HepG2 (cell line): ENCODE measurements around the gene ZMIZ1. TPM values are rescaled to one million over a fixed set of nuclear protein-coding genes. Genes with fewer than 3 reads are reported as not detected.

Source experiments
- BRCA1 ChIP-seq: sonication (generic); formaldehyde crosslinking; IDR thresholded peaks from 2 replicates; pipeline ENCODE4 v1.4.0; 2020; ENCODE audit warnings: missing genetic modification reagents
- FOXP1 ChIP-seq, 2 experiments: fragments of 450-650 bp in 1 of 2; IDR thresholded peaks; 2 replicates each; pipeline ENCODE4 v1.6.1; 2017 to 2018; ENCODE audit warnings: antibody characterized with exemption in 1 of 2
- GATA4 ChIP-seq: sonication (generic); IDR thresholded peaks from 2 replicates; pipeline ENCODE4 v1.6.1; 2016; ENCODE audit warnings: antibody characterized with exemption, low read depth, borderline replicate concordance
- HES4 ChIP-seq: sonication (generic); formaldehyde crosslinking; IDR thresholded peaks from 2 replicates; pipeline ENCODE4 v1.9.0; 2021; ENCODE audit warnings: mild to moderate bottlenecking, missing genetic modification reagents, borderline replicate concordance
- MAFG ChIP-seq: sonication (generic); formaldehyde crosslinking; IDR thresholded peaks from 2 replicates; pipeline ENCODE4 v1.5.1; 2020; ENCODE audit warnings: mild to moderate bottlenecking, missing genetic modification reagents
- NAIF1 ChIP-seq: sonication (generic); formaldehyde crosslinking; IDR thresholded peaks from 2 replicates; pipeline ENCODE4 v1.5.0; 2020; ENCODE audit warnings: mild to moderate bottlenecking, missing genetic modification reagents, borderline replicate concordance
- NCOA2 ChIP-seq: sonication (generic); formaldehyde crosslinking; IDR thresholded peaks from 2 replicates; pipeline ENCODE4 v1.8.0; 2022; ENCODE audit warnings: inconsistent platforms
- NFE2 ChIP-seq: sonication (generic); formaldehyde crosslinking; IDR thresholded peaks from 2 replicates; pipeline ENCODE4 v1.4.0; 2020; ENCODE audit warnings: missing genetic modification reagents
- PBX3 ChIP-seq: sonication (generic); formaldehyde crosslinking; IDR thresholded peaks from 2 replicates; pipeline ENCODE4 v1.8.1; 2023; ENCODE audit warnings: missing genetic modification reagents, inconsistent platforms, borderline replicate concordance
- SP1 ChIP-seq, 2 experiments: fragments of 450-650 bp in 1 of 2; sonication (generic) in 1 of 2; formaldehyde crosslinking in 1 of 2; IDR thresholded peaks; 2 replicates each; pipeline versions ENCODE4 v1.4.0 to v1.6.1; 2016 to 2020; ENCODE audit warnings: missing genetic modification reagents in 1 of 2
- TBX2 ChIP-seq: sonication (generic); formaldehyde crosslinking; IDR thresholded peaks from 2 replicates; pipeline ENCODE4 v1.5.0; 2020; ENCODE audit warnings: missing genetic modification reagents, mild to moderate bottlenecking, borderline replicate concordance
- TRIM24 ChIP-seq: sonication (generic); formaldehyde crosslinking; IDR thresholded peaks from 2 replicates; pipeline ENCODE4 v1.8.0; 2022; ENCODE audit warnings: mild to moderate bottlenecking, missing genetic modification reagents
- XRCC5 ChIP-seq: fragments of 200-400 bp; formaldehyde crosslinking; optimal IDR thresholded peaks from 2 replicates; pipeline ENCODE3; 2017; ENCODE audit warnings: mild to moderate bottlenecking, low read length
- YY1 ChIP-seq: IDR thresholded peaks from 2 replicates; pipeline ENCODE4 v1.6.1; 2011; ENCODE audit warnings: low read length, low read depth, moderate library complexity, mild to moderate bottlenecking; ENCODE audit not compliant: insufficient read depth, insufficient replicate concordance
- ZBTB42 ChIP-seq: sonication (generic); formaldehyde crosslinking; IDR thresholded peaks from 2 replicates; pipeline ENCODE4 v1.5.0; 2020; ENCODE audit warnings: mild to moderate bottlenecking, missing genetic modification reagents
- ZNF350 ChIP-seq: sonication (generic); formaldehyde crosslinking; IDR thresholded peaks from 2 replicates; pipeline ENCODE4 v1.4.0; 2020; ENCODE audit warnings: mild to moderate bottlenecking, low read depth, missing genetic modification reagents, borderline replicate concordance
- ZNF484 ChIP-seq: sonication (generic); formaldehyde crosslinking; IDR thresholded peaks from 2 replicates; pipeline ENCODE4 v1.5.1; 2020; ENCODE audit warnings: mild to moderate bottlenecking, low read depth, missing genetic modification reagents, borderline replicate concordance
- polyA plus RNA-seq, 8 experiments: library from polyadenylated mRNA; depleted of rRNA in 3 of 8; stranded (reverse) in 7 of 8; unstranded in 1 of 8; fragments of >200 nt; fragmentation: Illumina TruSeq in 4 of 8; extraction: Trizol in 4 of 8; gene quantifications; 2 replicates each; pipeline versions ENCODE4 v1.2.1 to v1.2.3, GENCODE V29; 2011 to 2016; ENCODE audit warnings: low read depth in 4 of 8, missing spikeins in 1 of 8, mixed read lengths in 1 of 8; ENCODE audit not compliant: insufficient read depth in 1 of 8
- total RNA-seq, 5 experiments: library from RNA; depleted of rRNA; stranded (reverse); fragments of >200 nt; fragmentation: Illumina TruSeq; extraction: Trizol; gene quantifications; 2 replicates each; pipeline ENCODE4 v1.2.3, GENCODE V29; 2016; ENCODE audit warnings: low read depth in 1 of 5
- TF ChIP-seq, protein P1 (sequence below): sonication (generic); formaldehyde crosslinking; IDR thresholded peaks from 2 replicates; pipeline ENCODE4 v1.5.1; 2020; ENCODE audit warnings: missing genetic modification reagents, mild to moderate bottlenecking, borderline replicate concordance
- TF ChIP-seq, protein P2 (sequence below): sonication (generic); formaldehyde crosslinking; IDR thresholded peaks from 2 replicates; pipeline ENCODE4 v1.4.0; 2020; ENCODE audit warnings: missing genetic modification reagents

Gene ZMIZ1
- total and polyA plus RNA-seq, 2 of the 13 experiments (the other 11 are each of a cell fraction or from before 2014, with no cell fraction given), result 5.3 to 10.2 TPM

- TF ChIP-seq NFE2 (CRISPR knock-in tag), result no peak
- TF ChIP-seq FOXP1 (IDR thresholded peaks at IDR 0.05), result no peak
- peak; percentile 44; the same call in 1 of the 2 replicates for TF ChIP-seq FOXP1 (CRISPR knock-in tag; IDR thresholded peaks at IDR 0.05)
- TF ChIP-seq ZBTB42 (CRISPR knock-in tag), result no peak
- peak; percentile 27; the same call in 1 of the 2 replicates for TF ChIP-seq TBX2 (CRISPR knock-in tag)
- no peak for TF ChIP-seq XRCC5
- TF ChIP-seq, protein P1, sequence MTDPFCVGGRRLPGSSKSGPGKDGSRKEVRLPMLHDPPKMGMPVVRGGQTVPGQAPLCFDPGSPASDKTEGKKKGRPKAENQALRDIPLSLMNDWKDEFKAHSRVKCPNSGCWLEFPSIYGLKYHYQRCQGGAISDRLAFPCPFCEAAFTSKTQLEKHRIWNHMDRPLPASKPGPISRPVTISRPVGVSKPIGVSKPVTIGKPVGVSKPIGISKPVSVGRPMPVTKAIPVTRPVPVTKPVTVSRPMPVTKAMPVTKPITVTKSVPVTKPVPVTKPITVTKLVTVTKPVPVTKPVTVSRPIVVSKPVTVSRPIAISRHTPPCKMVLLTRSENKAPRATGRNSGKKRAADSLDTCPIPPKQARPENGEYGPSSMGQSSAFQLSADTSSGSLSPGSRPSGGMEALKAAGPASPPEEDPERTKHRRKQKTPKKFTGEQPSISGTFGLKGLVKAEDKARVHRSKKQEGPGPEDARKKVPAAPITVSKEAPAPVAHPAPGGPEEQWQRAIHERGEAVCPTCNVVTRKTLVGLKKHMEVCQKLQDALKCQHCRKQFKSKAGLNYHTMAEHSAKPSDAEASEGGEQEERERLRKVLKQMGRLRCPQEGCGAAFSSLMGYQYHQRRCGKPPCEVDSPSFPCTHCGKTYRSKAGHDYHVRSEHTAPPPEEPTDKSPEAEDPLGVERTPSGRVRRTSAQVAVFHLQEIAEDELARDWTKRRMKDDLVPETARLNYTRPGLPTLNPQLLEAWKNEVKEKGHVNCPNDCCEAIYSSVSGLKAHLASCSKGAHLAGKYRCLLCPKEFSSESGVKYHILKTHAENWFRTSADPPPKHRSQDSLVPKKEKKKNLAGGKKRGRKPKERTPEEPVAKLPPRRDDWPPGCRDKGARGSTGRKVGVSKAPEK (CRISPR knock-in tag), result no peak
- no peak for TF ChIP-seq HES4 (CRISPR knock-in tag)
- TF ChIP-seq MAFG (CRISPR knock-in tag), result no peak
- no peak for TF ChIP-seq PBX3 (CRISPR knock-in tag)
- TF ChIP-seq TRIM24 (CRISPR knock-in tag), result no peak
- TF ChIP-seq GATA4, result 0 out of 2 replicates have a peak, but pooled peaks have one; percentile 39
- TF ChIP-seq BRCA1 (CRISPR knock-in tag), result no peak
- no peak for TF ChIP-seq NAIF1 (CRISPR knock-in tag)
- no peak for TF ChIP-seq ZNF484 (CRISPR knock-in tag)
- TF ChIP-seq SP1 (IDR thresholded peaks at IDR 0.05), result no peak
- no peak for TF ChIP-seq SP1 (CRISPR knock-in tag; IDR thresholded peaks at IDR 0.05)
- peak; percentile 60; the same call in 1 of the 2 replicates for TF ChIP-seq ZNF350 (CRISPR knock-in tag)
- TF ChIP-seq YY1, result no peak
- TF ChIP-seq, protein P2, sequence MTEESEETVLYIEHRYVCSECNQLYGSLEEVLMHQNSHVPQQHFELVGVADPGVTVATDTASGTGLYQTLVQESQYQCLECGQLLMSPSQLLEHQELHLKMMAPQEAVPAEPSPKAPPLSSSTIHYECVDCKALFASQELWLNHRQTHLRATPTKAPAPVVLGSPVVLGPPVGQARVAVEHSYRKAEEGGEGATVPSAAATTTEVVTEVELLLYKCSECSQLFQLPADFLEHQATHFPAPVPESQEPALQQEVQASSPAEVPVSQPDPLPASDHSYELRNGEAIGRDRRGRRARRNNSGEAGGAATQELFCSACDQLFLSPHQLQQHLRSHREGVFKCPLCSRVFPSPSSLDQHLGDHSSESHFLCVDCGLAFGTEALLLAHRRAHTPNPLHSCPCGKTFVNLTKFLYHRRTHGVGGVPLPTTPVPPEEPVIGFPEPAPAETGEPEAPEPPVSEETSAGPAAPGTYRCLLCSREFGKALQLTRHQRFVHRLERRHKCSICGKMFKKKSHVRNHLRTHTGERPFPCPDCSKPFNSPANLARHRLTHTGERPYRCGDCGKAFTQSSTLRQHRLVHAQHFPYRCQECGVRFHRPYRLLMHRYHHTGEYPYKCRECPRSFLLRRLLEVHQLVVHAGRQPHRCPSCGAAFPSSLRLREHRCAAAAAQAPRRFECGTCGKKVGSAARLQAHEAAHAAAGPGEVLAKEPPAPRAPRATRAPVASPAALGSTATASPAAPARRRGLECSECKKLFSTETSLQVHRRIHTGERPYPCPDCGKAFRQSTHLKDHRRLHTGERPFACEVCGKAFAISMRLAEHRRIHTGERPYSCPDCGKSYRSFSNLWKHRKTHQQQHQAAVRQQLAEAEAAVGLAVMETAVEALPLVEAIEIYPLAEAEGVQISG (CRISPR knock-in tag), result peak; percentile 70
- TF ChIP-seq NCOA2 (CRISPR knock-in tag), result peak; percentile 86
These were observed 119.6 kb downstream of the ZMIZ1 start (continued) for GRCh38 chr10:79188154-79188965.
